IMR-90 (cell line): ENCODE results near the gene ABHD1.

Experiments
- BHLHE40 ChIP-seq: fragments of 150-350 bp; IDR thresholded peaks from 2 replicates; pipeline ENCODE4 v1.6.1; 2016; ENCODE audit warnings: mild to moderate bottlenecking, low read depth, low read length
- MAZ ChIP-seq: IDR thresholded peaks from 2 replicates; pipeline ENCODE4 v1.6.1; 2012; ENCODE audit warnings: low read depth, mild to moderate bottlenecking, low read length, improper control_type of control experiment, moderate library complexity, borderline replicate concordance

GRCh38 chr2:27164960-27165763, 41.5 kb downstream of the ABHD1 start:
- TF ChIP-seq MAZ (no peak), BHLHE40 (no peak)
